ENCODE results near the gene HNRNPA1.

The HNRNPA1 gene

GRCh38 chr12:54333420-54334034, 53.0 kb downstream of the HNRNPA1 start:
- DNase-seq (ENCODE audit: low read depth in 4 of 4, low spot score in 1 of 4), result no peak
